ENCODE data around the gene OMA1. TPM values are rescaled to one million over a fixed set of nuclear protein-coding genes. Genes with fewer than 3 reads are reported as not detected.
A peak's percentile ranks its signal among the peaks of the same experiment; 100 is the strongest.

OMA1 gene
- total and polyA plus RNA-seq, 2 of the 4 experiments (the other 2 are of a cell fraction) = 5.9 to 6.4 TPM

- TF ChIP-seq RCOR1 (IDR thresholded peaks at IDR 0.05; ENCODE audit: insufficient replicate concordance, low read length) = no peak
- no peak for TF ChIP-seq CEBPB (IDR thresholded peaks at IDR 0.05; ENCODE audit: low read depth, low read length)
- TF ChIP-seq, protein P1, sequence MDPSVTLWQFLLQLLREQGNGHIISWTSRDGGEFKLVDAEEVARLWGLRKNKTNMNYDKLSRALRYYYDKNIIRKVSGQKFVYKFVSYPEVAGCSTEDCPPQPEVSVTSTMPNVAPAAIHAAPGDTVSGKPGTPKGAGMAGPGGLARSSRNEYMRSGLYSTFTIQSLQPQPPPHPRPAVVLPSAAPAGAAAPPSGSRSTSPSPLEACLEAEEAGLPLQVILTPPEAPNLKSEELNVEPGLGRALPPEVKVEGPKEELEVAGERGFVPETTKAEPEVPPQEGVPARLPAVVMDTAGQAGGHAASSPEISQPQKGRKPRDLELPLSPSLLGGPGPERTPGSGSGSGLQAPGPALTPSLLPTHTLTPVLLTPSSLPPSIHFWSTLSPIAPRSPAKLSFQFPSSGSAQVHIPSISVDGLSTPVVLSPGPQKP (IDR thresholded peaks at IDR 0.05; ENCODE audit: borderline replicate concordance, low read depth, low read length) = no peak
These were observed at the start of gene OMA1 (continued) for GRCh38 chr1:58546520-58547308.

GRCh38 chr1:58594546-58594945, 48.0 kb upstream of the OMA1 start:
- H2BK120ac ChIP-seq (ENCODE audit: low read depth, low read length) = no peak overlapping the region; the same call in 1 of the 2 replicates
- ATAC-seq (ENCODE audit: low read depth) (no peak), DNase-seq (no peak)
- BruUV-seq (replicated peaks) = no TSS peak
- H3K27me3 ChIP-seq (ENCODE audit: control insufficient read depth, insufficient read depth, low read length) = peaks cover 11% of the 10 kb centered on the region
- H4K91ac ChIP-seq (ENCODE audit: insufficient read depth, low read depth, low read length) = no peak overlapping the region
- no peak overlapping the region for H4K8ac ChIP-seq (ENCODE audit: low read depth in 2 of 2, low read length in 2 of 2)
- H4K5ac ChIP-seq (ENCODE audit: low read depth, low read length) = no peak overlapping the region
- dilution Hi-C loops (cut with HindIII; ENCODE audit: low sequenced_read_pairs, unreplicated experiment) (no loop called here), in situ Hi-C loops (cut with MboI; ENCODE audit: low sequenced_read_pairs) (no loop called here), intact Hi-C loops (cut with micrococcal nuclease) (no loop called here)
- no peak overlapping the region for H3K9ac ChIP-seq (ENCODE audit: low read depth, low read length)
- H2BK5ac ChIP-seq (ENCODE audit: low read depth, low read length, poor library complexity, severe bottlenecking) = no peak overlapping the region
- peaks cover 3% of the 10 kb centered on the region; the same call in 1 of the 2 replicates for H3K9me1 ChIP-seq (ENCODE audit: insufficient read depth, low read length)
- H3K23ac ChIP-seq (ENCODE audit: low read depth, low read length) = no peak overlapping the region
- CTCF ChIA-PET = no interaction called here
- H3K9me3 ChIP-seq (ENCODE audit: control insufficient read depth, insufficient read depth, low read length) = no peaks in the 10 kb centered on the region
- H2AK9ac ChIP-seq (replicated peaks; ENCODE audit: low read depth, low read length, poor library complexity) = no peak overlapping the region
- TF ChIP-seq FOS (IDR thresholded peaks at IDR 0.05; ENCODE audit: low read depth, low read length) (no peak), RAD21 (IDR thresholded peaks at IDR 0.05; ENCODE audit: low read length) (no peak), CTCF (conservative IDR thresholded peaks at IDR 0.05; ENCODE audit: low read depth, low read length) (no peak), RFX5 (IDR thresholded peaks at IDR 0.05; ENCODE audit: low read depth, low read length) (no peak), SMC3 (IDR thresholded peaks at IDR 0.05; ENCODE audit: low read depth, low read length) (no peak)
- no peak overlapping the region for H2AK5ac ChIP-seq (ENCODE audit: low read depth, low read length)
- H3K56ac ChIP-seq (ENCODE audit: extremely low read depth, insufficient read depth, low read length) = no peak overlapping the region
- no CpG with 5 or more reads among the region's 1 CpG for WGBS, 2 experiments (ENCODE audit: extremely low coverage in 2 of 2, insufficient read length in 1 of 2)
- no peak overlapping the region for H3K4me2 ChIP-seq (ENCODE audit: low read depth, low read length)
- H2BK20ac ChIP-seq (ENCODE audit: low read depth, low read length) = no peak overlapping the region
- peaks cover 2% of the 10 kb centered on the region; the same call in 1 of the 2 replicates for H3K4me1 ChIP-seq (ENCODE audit: control insufficient read depth, insufficient read depth, low read length)
- H3K36me3 ChIP-seq (ENCODE audit: control insufficient read depth, insufficient read depth, low read length) = no peaks in the 10 kb centered on the region
- H3K4ac ChIP-seq (ENCODE audit: low read depth, low read length) = peak overlapping the region; percentile 9; the same call in 1 of the 2 replicates
- H3K79me1 ChIP-seq (ENCODE audit: low read depth in 1 of 2, low read length in 2 of 2) = no peaks in the 10 kb centered on the region
- H3K27ac ChIP-seq (ENCODE audit: insufficient read depth, low read length) = no peak overlapping the region
- H2AFZ ChIP-seq (replicated peaks; ENCODE audit: low read length, poor library complexity) = no peak overlapping the region
- no peak overlapping the region for H3K18ac ChIP-seq (ENCODE audit: low read depth, low read length)
- POLR2A ChIA-PET (ENCODE audit: unreplicated experiment) = no interaction called here
- H3K4me3 ChIP-seq (ENCODE audit: insufficient read depth, low read depth, low read length) = no peak overlapping the region
- no peaks in the 10 kb centered on the region for H4K20me1 ChIP-seq (ENCODE audit: insufficient read depth, low read length)
- no peak overlapping the region for H2BK15ac ChIP-seq (ENCODE audit: low read depth, low read length)
- no peak overlapping the region for H3K14ac ChIP-seq (replicated peaks; ENCODE audit: low read depth, low read length)

Data from IMR-90 (cell line).